ENCODE data around the gene DNAJC16. TPM values are rescaled to one million over a fixed set of nuclear protein-coding genes. Genes with fewer than 3 reads are reported as not detected.
A peak's percentile ranks its signal among the peaks of the same experiment; 100 is the strongest.

The DNAJC16 gene
- total RNA-seq, 2 donors from 2014 or later, result 11.2 to 14.5 TPM

DNA sequence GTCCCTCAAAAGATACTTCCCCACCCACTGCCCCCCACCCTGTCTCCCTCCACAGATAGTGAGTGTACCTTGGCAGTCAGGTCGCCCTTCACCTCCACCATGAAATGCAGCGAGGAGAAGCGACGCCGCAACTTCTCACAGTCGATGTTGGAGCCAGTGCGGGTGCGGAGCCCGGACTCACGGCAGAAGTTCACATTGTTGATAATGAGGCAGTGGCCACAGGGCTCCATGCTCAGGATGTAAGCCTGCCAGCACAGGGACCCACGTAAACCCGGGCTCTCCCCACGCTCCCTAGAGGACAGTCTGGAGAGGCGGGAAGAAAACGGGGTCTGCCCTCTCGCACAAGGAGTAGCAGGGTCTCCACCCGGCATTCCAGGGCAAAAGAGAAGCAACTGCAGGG is 19.8 kb upstream of the DNAJC16 start:
- Histone ChIP-seq H3K4me1 (peaks cover 0 to 24% of the 10 kb centered on the region in 2 donors), H3K36me3 (peaks cover 11% of the 10 kb centered on the region), H3K27ac (no peak overlapping the region), H3K4me3 (no peak overlapping the region), H3K9me3 (no peaks in the 10 kb centered on the region), H3K27me3 (no peaks in the 10 kb centered on the region)
- no peak for DNase-seq (ENCODE audit: low spot score)
- TF ChIP-seq CTCF (IDR thresholded peaks at IDR 0.05), result no peak

- DNase-seq (ENCODE audit: low spot score), result no peak
- Histone ChIP-seq H3K4me3 (no peak overlapping the region), H3K27me3 (no peaks in the 10 kb centered on the region), H3K27ac (peak overlapping the region in 1 of 2 donors; percentile 4), H3K9me3 (no peaks in the 10 kb centered on the region), H3K4me1 (peaks cover 0 to 24% of the 10 kb centered on the region in 2 donors), H3K36me3 (peaks cover 12% of the 10 kb centered on the region)
- no peak for TF ChIP-seq CTCF (IDR thresholded peaks at IDR 0.05)
These were observed 19.4 kb upstream of the DNAJC16 start for GRCh38 chr1:15507278-15507677.

- no peak for DNase-seq (ENCODE audit: low spot score)
- H3K36me3 ChIP-seq, result peaks cover 12% of the 10 kb centered on the region
- H3K9me3 ChIP-seq, result no peaks in the 10 kb centered on the region
- H3K27me3 ChIP-seq, result no peaks in the 10 kb centered on the region
- H3K4me3 ChIP-seq, result no peak overlapping the region
- H3K27ac ChIP-seq, result no peak overlapping the region
- peaks cover 0 to 24% of the 10 kb centered on the region in 2 donors for H3K4me1 ChIP-seq
- TF ChIP-seq CTCF (IDR thresholded peaks at IDR 0.05), result no peak
These were observed 17.8 kb upstream of the DNAJC16 start for GRCh38 chr1:15508700-15509487.

DNA sequence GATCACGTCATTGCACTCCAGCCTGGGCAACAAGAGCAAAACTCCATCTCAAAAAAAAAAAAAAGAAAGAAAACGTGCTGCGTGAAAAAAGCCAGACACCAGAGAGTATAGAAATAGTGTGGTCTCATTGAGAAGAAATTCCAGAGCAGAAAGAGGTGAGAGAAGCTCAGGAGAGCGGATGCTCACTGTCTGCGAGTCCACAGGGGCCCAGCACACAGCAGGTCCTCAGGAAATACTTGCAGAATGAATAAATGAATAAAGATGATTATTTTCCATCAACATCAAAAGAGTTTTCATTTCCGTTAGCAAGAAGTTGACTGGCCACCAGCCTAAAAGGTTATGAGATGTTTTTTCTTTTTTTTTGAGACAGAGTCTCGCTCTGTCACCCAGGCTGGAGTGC is 17.1 kb upstream of the DNAJC16 start:
- no peak for DNase-seq (ENCODE audit: low spot score)
- H3K9me3 ChIP-seq, result no peaks in the 10 kb centered on the region
- H3K4me3 ChIP-seq, result no peak overlapping the region
- no peaks in the 10 kb centered on the region for H3K27me3 ChIP-seq
- no peak for TF ChIP-seq CTCF (IDR thresholded peaks at IDR 0.05)
- H3K27ac ChIP-seq, result no peak overlapping the region
- H3K4me1 ChIP-seq, result peaks cover 0 to 24% of the 10 kb centered on the region in 2 donors
- H3K36me3 ChIP-seq, result peaks cover 8% of the 10 kb centered on the region

DNA sequence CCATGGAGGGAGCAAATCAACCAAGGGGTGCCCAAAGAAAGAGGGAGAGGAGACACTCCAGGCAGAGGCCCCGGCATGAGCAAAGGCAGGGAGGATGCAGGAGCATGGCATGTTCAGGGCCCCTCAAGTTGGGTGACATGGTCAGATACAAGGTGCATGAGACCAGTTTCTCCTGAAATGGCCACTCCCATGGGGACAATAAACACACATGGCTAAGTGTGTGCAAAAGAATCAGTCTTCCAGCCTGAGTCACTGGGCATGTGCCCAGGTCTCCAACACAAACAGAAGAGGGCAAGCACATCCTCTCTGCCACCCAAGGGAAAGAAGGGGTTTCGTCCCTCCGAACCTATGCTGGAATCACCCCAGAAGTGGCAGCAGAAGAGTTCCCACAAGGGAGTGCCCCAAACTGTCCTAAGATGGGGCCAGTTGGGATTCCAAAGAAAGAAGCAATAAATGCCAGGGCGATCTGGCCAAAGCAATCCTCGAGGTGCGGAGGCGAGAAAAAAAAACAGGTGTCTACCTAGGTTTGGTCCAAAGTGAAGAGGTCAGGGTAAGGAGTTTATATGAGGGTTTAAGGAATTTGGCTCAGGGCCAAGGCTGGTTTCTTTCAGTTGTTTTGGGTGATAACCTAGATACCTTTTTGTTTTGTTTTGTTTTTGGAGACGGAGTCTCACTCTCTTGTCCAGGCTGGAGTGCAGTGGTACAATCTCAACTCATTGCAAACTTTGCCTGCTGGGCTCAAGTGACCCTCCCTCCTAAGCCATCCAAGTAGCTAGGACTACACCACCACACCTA is 15.8 kb upstream of the DNAJC16 start:
- H3K4me3 ChIP-seq, result no peak overlapping the region
- no peak for TF ChIP-seq CTCF (IDR thresholded peaks at IDR 0.05)
- DNase-seq (ENCODE audit: low spot score), result no peak
- no peaks in the 10 kb centered on the region for H3K27me3 ChIP-seq
- H3K36me3 ChIP-seq, result peaks cover 8% of the 10 kb centered on the region
- H3K27ac ChIP-seq, result no peak overlapping the region
- no peaks in the 10 kb centered on the region for H3K9me3 ChIP-seq
- H3K4me1 ChIP-seq, result peaks cover 0 to 24% of the 10 kb centered on the region in 2 donors
